CD4-positive, alpha-beta memory T cell (primary cell): ENCODE results near the gene TM7SF2. TPM values are rescaled to one million over a fixed set of nuclear protein-coding genes. Genes with fewer than 3 reads are reported as not detected.

Source experiments
- CTCF ChIA-PET: fragments of 350-600 bp; sonication (Branson Sonifier 250); formaldehyde crosslinking; loops from one replicate; lab custom pipeline; 2021; ENCODE audit warnings: inconsistent platforms; ENCODE audit not compliant: partially characterized antibody; lab: Charles Lee
- POLR2A ChIA-PET: fragments of 350-600 bp; sonication (Branson Sonifier 250); formaldehyde crosslinking; loops from one replicate; lab custom pipeline; 2021; ENCODE audit not compliant: partially characterized antibody; lab: Charles Lee
- DNase-seq, 5 donors: peaks; one replicate each; pipeline versions ENCODE4 v3.0.0 to v3.0.0-alpha.2; 2020 to 2022; ENCODE audit warnings: mixed read lengths in 1 of 5
- H3K27ac ChIP-seq: one replicate; pipeline ENCODE4 v1.7.0; 2013; ENCODE audit warnings: low read depth, low read length
- H3K27me3 ChIP-seq: 2 replicates; pipeline ENCODE4 v1.7.0; 2013; ENCODE audit warnings: mild to moderate bottlenecking, low read length, moderate library complexity; ENCODE audit not compliant: insufficient read depth
- H3K36me3 ChIP-seq: 2 replicates; pipeline ENCODE4 v1.7.0; 2013; ENCODE audit warnings: mild to moderate bottlenecking, low read length, moderate library complexity; ENCODE audit not compliant: insufficient read depth
- H3K4me1 ChIP-seq: 2 replicates; pipeline ENCODE4 v1.7.0; 2013; ENCODE audit warnings: mild to moderate bottlenecking, low read length, moderate library complexity; ENCODE audit not compliant: insufficient read depth
- H3K4me3 ChIP-seq, 2 donors: one replicate each; pipeline ENCODE4 v1.7.0; 2013; ENCODE audit warnings: low read length in 2 of 2, mild to moderate bottlenecking in 1 of 2
- H3K9me3 ChIP-seq, 2 donors: one replicate each; pipeline ENCODE4 v1.7.0; 2013; ENCODE audit warnings: low read length in 2 of 2, control low read depth in 1 of 2; ENCODE audit not compliant: control insufficient read depth in 1 of 2
- H3K27ac Mint-ChIP-seq, 7 donors: one replicate each; pipeline ENCODE4 v1.8.0; 2020 to 2021; ENCODE audit warnings: mixed read lengths in 7 of 7, mild to moderate bottlenecking in 6 of 7, inconsistent platforms in 3 of 7, moderate library complexity in 3 of 7
- H3K27me3 Mint-ChIP-seq, 2 donors: one replicate each; pipeline ENCODE4 v1.8.0; 2020 to 2021; ENCODE audit warnings: mixed read lengths in 2 of 2
- H3K36me3 Mint-ChIP-seq, 2 donors: one replicate each; pipeline ENCODE4 v1.8.0; 2020 to 2021; ENCODE audit warnings: mixed read lengths in 2 of 2, inconsistent platforms in 1 of 2, mild to moderate bottlenecking in 1 of 2
- H3K4me1 Mint-ChIP-seq, 4 donors: one replicate each; pipeline ENCODE4 v1.8.0; 2020 to 2021; ENCODE audit warnings: mixed read lengths in 4 of 4, mild to moderate bottlenecking in 1 of 4
- H3K4me3 Mint-ChIP-seq, 8 donors: one replicate each; pipeline ENCODE4 v1.8.0; 2020 to 2021; ENCODE audit warnings: mixed read lengths in 8 of 8, mild to moderate bottlenecking in 7 of 8, moderate library complexity in 6 of 8, inconsistent platforms in 3 of 8
- H3K9me3 Mint-ChIP-seq, 8 donors: one replicate each; pipeline ENCODE4 v1.8.0; 2020 to 2021; ENCODE audit warnings: mixed read lengths in 8 of 8, mild to moderate bottlenecking in 5 of 8, inconsistent platforms in 3 of 8, moderate library complexity in 1 of 8
- intact Hi-C: fragments of 100-400 bp; cut with micrococcal nuclease; formaldehyde crosslinking; loops from one replicate; pipeline ENCODE4 v1.15.1; 2023
- polyA plus RNA-seq, 2 donors: library from polyadenylated mRNA; unstranded; fragments of 300-500 nt; fragmentation: Illumina TruSeq; gene quantifications; one replicate each; pipeline ENCODE4 v1.2.3, GENCODE V29; 2021
- total RNA-seq, 2 experiments: library from RNA; stranded (reverse); gene quantifications; one replicate each; pipeline ENCODE4 v1.2.3, GENCODE V29; 2021

TM7SF2 gene
- total and polyA plus RNA-seq, 4 experiments from 2014 or later = 9.1 to 27.2 (median 17.2) TPM

DNA sequence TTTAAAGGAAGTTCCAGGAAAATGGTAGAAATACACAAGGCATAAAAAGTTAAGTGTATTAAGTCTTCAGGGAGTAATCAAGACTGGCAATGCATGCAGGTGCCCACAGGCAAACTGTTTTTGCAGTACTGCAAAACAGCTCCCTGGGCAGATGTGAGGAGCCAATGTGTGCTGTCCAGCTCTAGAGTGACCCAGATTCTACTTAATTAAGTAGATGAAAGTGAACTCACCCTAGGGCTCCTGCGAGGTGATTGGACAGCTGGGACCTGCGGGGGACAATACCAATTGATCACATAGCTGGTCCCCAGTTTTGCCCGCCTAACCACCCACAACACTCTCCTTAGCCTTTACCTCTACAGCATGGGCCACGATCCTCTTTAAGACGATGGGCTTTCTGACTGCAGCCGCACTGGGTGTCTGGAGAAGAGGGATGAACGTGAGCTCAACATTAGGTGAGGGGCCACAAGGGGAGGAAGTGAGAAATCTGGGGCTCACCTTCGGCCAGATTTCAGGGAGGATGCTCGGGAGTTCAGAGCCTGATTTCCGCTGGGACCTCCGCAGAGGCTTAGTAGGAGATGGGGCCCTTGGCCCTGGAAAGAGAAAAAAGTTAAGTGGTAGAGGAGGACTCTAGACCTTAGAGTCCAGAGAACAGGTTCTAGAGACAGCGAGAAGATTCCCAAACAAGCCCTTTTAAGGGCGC, 28.4 kb upstream of the TM7SF2 start:
- Histone ChIP-seq H3K4me3 (peak overlapping the region; percentile 74 to 75), H3K36me3 (peaks cover 29% of the 10 kb centered on the region), H3K4me1 (peaks cover 32% of the 10 kb centered on the region), H3K9me3 (no peaks in the 10 kb centered on the region), H3K27ac (peak overlapping the region; percentile 94), H3K27me3 (no peaks in the 10 kb centered on the region)
- H3K36me3 Mint-ChIP-seq = peaks cover 13 to 17% of the 10 kb centered on the region in 2 donors
- no peaks in the 10 kb centered on the region for H3K27me3 Mint-ChIP-seq
- CTCF ChIA-PET = interaction anchor here (0.8 to 1.5 kb wide), 10 partner anchors 12 to 183 kb away, joined by 3 to 5 read pairs (median 4); partner anchors contain the start of genes ARL2, TM7SF2 and ZNHIT2
- peak overlapping the region; percentile 97 to 99 (median 98) for H3K27ac Mint-ChIP-seq
- H3K9me3 Mint-ChIP-seq = peaks cover 0 to 4% (median 0%) of the 10 kb centered on the region in 8 donors
- DNase-seq = peak in 1 of 5 donors; percentile 4
- POLR2A ChIA-PET = interaction anchor here (0.7 to 2.4 kb wide), 8 partner anchors 11 to 195 kb away, joined by 3 to 16 read pairs (median 6); partner anchors contain the start of genes FAU, MRPL49, SAC3D1 and VPS51
- peaks cover 11 to 46% (median 29%) of the 10 kb centered on the region in 4 donors for H3K4me1 Mint-ChIP-seq
- intact Hi-C loops = no loop called here
- H3K4me3 Mint-ChIP-seq = peak overlapping the region; percentile 92 to 96 (median 94)

DNA sequence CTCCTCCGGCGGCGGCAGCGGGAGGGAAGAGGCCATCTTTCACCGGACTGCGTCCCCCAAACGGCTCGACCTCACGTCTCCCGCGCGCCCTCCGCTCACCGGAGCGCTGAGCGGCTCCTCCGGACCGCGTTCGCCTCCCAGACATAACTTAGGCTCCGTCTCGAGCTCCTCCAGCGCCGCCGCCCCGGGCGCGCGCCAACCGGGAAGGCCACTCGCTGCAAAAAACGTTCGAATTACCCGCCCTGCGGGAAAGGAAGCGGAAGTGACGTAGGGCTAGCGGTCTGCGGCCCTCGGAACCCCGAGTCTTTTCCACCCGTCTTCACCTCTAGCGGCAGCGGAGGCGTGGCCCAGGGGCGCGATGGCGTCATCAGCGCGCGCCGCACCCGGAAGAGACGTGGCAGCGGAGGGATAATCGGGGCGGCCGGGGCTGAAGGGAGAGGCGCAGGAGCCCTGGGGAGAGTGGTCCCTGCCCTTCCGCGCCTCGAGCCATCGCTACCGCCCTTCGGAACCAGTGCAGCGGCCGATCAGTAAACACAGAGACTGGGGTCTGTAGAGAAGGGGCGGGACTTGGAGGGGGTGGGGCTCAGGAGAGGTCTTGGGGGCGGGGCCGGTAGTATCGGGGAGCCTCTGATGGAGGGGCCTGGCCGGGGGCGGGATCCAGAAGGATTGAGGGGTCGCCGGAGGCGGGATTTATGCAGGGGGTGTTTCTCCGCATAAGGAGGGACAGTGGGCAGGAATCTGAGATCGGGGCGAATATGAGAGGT, 27.7 kb upstream of the TM7SF2 start, which contains the start of the genes CDCA5 and ZFPL1:
Gene CDCA5 (minus strand): TSS at position 207 of the 764 bp plus-strand sequence. CDS start 62 bp downstream, at position 145.
Gene ZFPL1 (plus strand): TSS at position 389 of the 764 bp plus-strand sequence. CDS start 477 bp downstream, outside the sequence.
- H3K9me3 Mint-ChIP-seq = peaks cover 0 to 4% (median 0%) of the 10 kb centered on the region in 8 donors
- H3K27ac Mint-ChIP-seq = peak within 1 kb of the TSS; percentile 97 to 99 (median 98)
- peak; percentile 94 to 98 (median 97) for DNase-seq
- H3K36me3 Mint-ChIP-seq = peaks cover 20 to 24% of the 10 kb centered on the region in 2 donors
- H3K4me1 ChIP-seq = peaks cover 25% of the 10 kb centered on the region
- H3K4me3 ChIP-seq = peak within 1 kb of the TSS; percentile 74 to 75
- H3K4me1 Mint-ChIP-seq = peaks cover 9 to 42% (median 26%) of the 10 kb centered on the region in 4 donors
- peak within 1 kb of the TSS; percentile 94 for H3K27ac ChIP-seq
- H3K4me3 Mint-ChIP-seq = peak within 1 kb of the TSS; percentile 92 to 96 (median 94)
- H3K36me3 ChIP-seq = peaks cover 30% of the 10 kb centered on the region
- no peaks in the 10 kb centered on the region for H3K27me3 Mint-ChIP-seq
- ChIA-PET CTCF (interaction anchor here (1.1 to 1.5 kb wide), 6 partner anchors 11 to 71 kb away, joined by 3 to 5 read pairs (median 4); partner anchors contain the start of genes ARL2 and ZNHIT2), POLR2A (interaction anchor here (0.7 to 2.4 kb wide), 8 partner anchors 10 to 196 kb away, joined by 3 to 16 read pairs (median 6); partner anchors contain the start of genes FAU, MRPL49, SAC3D1 and VPS51)
- H3K27me3 ChIP-seq = no peaks in the 10 kb centered on the region
- no peaks in the 10 kb centered on the region for H3K9me3 ChIP-seq
- intact Hi-C loops = loop anchor here (1.0 kb wide), 8 partner anchors 12 to 306 kb away; partner anchors contain the start of genes FAU, MRPL49, PPP2R5B and SF1

DNA sequence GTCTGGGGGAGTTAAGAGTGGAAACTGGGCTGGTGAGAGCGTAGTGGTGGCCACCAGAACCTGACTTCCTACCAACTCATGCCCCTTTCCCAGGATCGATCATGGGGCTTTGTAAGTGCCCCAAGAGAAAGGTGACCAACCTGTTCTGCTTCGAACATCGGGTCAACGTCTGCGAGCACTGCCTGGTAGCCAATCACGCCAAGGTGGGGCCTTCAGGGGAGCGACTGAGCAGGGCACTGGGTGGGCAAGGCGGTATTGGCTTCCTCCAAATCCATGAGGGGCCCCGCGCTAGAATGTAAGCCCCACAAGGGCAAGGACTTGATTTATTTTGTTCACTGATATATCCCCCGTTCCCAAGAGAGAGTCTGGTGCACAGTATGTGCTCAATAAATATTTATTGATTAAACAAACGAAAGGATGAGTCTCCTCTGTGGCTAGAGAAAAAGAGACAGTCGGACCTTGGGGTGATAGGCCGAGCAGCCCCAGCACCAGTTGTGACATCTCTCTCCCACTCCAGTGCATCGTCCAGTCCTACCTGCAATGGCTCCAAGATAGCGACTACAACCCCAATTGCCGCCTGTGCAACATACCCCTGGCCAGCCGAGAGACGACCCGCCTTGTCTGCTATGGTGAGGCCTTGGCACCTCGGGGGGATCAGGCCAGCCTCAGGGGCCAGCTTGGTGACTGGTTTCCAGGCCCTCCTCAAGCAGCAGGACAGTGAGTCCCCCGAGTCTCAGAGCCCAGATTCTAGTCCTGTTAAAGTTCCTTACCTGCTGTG, 26.9 kb upstream of the TM7SF2 start:
- H3K4me3 Mint-ChIP-seq = peak overlapping the region; percentile 92 to 96 (median 94)
- H3K27me3 ChIP-seq = no peaks in the 10 kb centered on the region
- ChIA-PET CTCF (interaction anchor here (1.0 to 1.8 kb wide), 8 partner anchors 10 to 70 kb away, joined by 3 to 9 read pairs (median 4); partner anchors contain the start of genes ARL2 and SAC3D1), POLR2A (interaction anchor here (0.8 to 3.0 kb wide), 7 partner anchors 9 to 37 kb away, joined by 3 to 17 read pairs (median 4); partner anchors contain the start of genes FAU, MRPL49, TM7SF2 and VPS51)
- peak overlapping the region; percentile 97 to 99 (median 98) for H3K27ac Mint-ChIP-seq
- H3K4me1 Mint-ChIP-seq = peaks cover 9 to 42% (median 25%) of the 10 kb centered on the region in 4 donors
- intact Hi-C loops = loop anchor here (1.0 kb wide), 8 partner anchors 12 to 306 kb away; partner anchors contain the start of genes FAU, MRPL49, PPP2R5B and SF1
- H3K4me1 ChIP-seq = peaks cover 24% of the 10 kb centered on the region
- no peaks in the 10 kb centered on the region for H3K9me3 ChIP-seq
- H3K9me3 Mint-ChIP-seq = peaks cover 0 to 4% (median 0%) of the 10 kb centered on the region in 8 donors
- H3K36me3 ChIP-seq = peaks cover 37% of the 10 kb centered on the region
- peak overlapping the region; percentile 50 to 75 for H3K4me3 ChIP-seq
- no peak for DNase-seq
- H3K27ac ChIP-seq = peak overlapping the region; percentile 94
- peaks cover 28 to 29% of the 10 kb centered on the region in 2 donors for H3K36me3 Mint-ChIP-seq
- H3K27me3 Mint-ChIP-seq = no peaks in the 10 kb centered on the region

DNA sequence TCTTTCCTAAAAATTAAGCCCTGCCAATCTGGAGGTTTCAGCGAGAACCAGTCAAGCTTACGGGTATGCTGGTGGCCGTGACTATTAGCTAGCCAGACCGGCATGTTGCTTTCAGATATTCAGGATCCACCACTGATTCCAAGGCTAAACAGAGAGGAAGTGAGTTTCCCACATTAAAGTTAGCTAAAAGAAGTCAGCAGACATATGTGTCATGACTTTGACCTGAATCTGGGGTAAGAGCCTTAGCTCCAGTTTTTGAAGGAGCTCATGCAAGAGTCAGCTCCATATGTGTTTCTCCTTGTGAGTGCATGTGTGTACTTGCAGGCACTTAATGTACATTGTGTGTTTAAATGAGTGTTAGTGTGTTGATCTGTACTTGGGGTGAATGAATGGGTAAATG, 26.2 kb upstream of the TM7SF2 start:
- peaks cover 9 to 42% (median 25%) of the 10 kb centered on the region in 4 donors for H3K4me1 Mint-ChIP-seq
- no peak overlapping the region for H3K27ac ChIP-seq
- CTCF ChIA-PET = interaction anchor here (1.0 to 1.8 kb wide), 8 partner anchors 9 to 71 kb away, joined by 3 to 9 read pairs (median 4); partner anchors contain the start of genes ARL2 and SAC3D1

DNA sequence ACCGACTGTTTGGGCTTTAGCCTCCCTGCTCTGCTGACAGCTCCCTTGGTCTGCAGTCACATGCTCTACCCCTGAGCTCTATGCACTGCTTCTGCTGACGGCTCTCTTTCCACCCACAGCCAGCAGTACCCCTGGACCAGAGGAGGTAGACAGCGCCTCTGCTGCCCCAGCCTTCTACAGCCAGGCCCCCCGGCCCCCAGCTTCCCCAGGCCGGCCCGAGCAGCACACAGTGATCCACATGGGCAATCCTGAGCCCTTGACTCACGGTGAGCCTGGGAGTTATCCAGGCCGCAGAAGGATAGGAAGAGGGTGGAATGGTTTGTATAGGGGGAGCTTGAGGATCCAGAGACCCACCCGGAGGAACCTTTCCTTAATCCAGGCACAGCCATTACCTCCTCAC, 24.9 kb upstream of the TM7SF2 start:
- ChIA-PET POLR2A (interaction anchor here (1.0 to 3.0 kb wide), 5 partner anchors 10 to 35 kb away, joined by 3 to 17 read pairs (median 14); partner anchors contain the start of genes FAU, MRPL49, TM7SF2 and VPS51), CTCF (interaction anchor here (1.5 kb wide), 1 partner anchor 13 kb away, joined by 4 read pairs; no protein-coding TSS in a partner anchor)
- H3K4me3 Mint-ChIP-seq = peak overlapping the region in 1 of 8 donors; percentile 49
- Histone ChIP-seq H3K9me3 (no peaks in the 10 kb centered on the region), H3K36me3 (peaks cover 38% of the 10 kb centered on the region), H3K4me1 (peaks cover 24% of the 10 kb centered on the region), H3K27ac (no peak overlapping the region), H3K4me3 (no peak overlapping the region), H3K27me3 (no peaks in the 10 kb centered on the region)
- no peak for DNase-seq
- no peaks in the 10 kb centered on the region for H3K27me3 Mint-ChIP-seq
- H3K9me3 Mint-ChIP-seq = peaks cover 0 to 4% (median 0%) of the 10 kb centered on the region in 8 donors
- H3K27ac Mint-ChIP-seq = no peak overlapping the region
- intact Hi-C loops = no loop called here
- H3K4me1 Mint-ChIP-seq = peaks cover 9 to 37% (median 25%) of the 10 kb centered on the region in 4 donors
- H3K36me3 Mint-ChIP-seq = peaks cover 28 to 29% of the 10 kb centered on the region in 2 donors

More for the DNA sequence above, 26.2 kb upstream of the TM7SF2 start:
- no peak for DNase-seq
- intact Hi-C loops = no loop called here
- peak overlapping the region; percentile 22 to 96 (median 94) for H3K4me3 Mint-ChIP-seq
- Histone ChIP-seq H3K36me3 (peaks cover 38% of the 10 kb centered on the region), H3K9me3 (no peaks in the 10 kb centered on the region), H3K4me1 (peaks cover 24% of the 10 kb centered on the region), H3K27me3 (no peaks in the 10 kb centered on the region), H3K4me3 (no peak overlapping the region)
- peaks cover 0 to 4% (median 0%) of the 10 kb centered on the region in 8 donors for H3K9me3 Mint-ChIP-seq
- POLR2A ChIA-PET = interaction anchor here (0.6 to 3.0 kb wide), 8 partner anchors 9 to 46 kb away, joined by 3 to 17 read pairs (median 4); partner anchors contain the start of genes FAU, MRPL49, TM7SF2 and VPS51
- peak overlapping the region; percentile 97 to 99 (median 98) for H3K27ac Mint-ChIP-seq
- H3K27me3 Mint-ChIP-seq = no peaks in the 10 kb centered on the region
- H3K36me3 Mint-ChIP-seq = peaks cover 28 to 29% of the 10 kb centered on the region in 2 donors
